Fibroblast of the aortic adventitia (primary cell): ENCODE data around the gene SLC26A6. TPM values are rescaled to one million over a fixed set of nuclear protein-coding genes. Genes with fewer than 3 reads are reported as not detected.
A peak's percentile ranks its signal among the peaks of the same experiment; 100 is the strongest.

Experiments
- DNase-seq: peaks from one replicate; pipeline ENCODE4 v3.0.0-alpha.2; 2010; ENCODE audit warnings: low read depth
- H3K4me3 ChIP-seq: 2 replicates; pipeline ENCODE4 v1.5.1; 2011; ENCODE audit warnings: low read depth, mild to moderate bottlenecking, control low read depth, low read length, moderate library complexity
- total RNA-seq: library from RNA; depleted of rRNA; stranded (reverse); fragments of >200 nt; gene quantifications from 2 replicates; pipeline ENCODE4 v1.2.3, GENCODE V29; 2012; ENCODE audit warnings: low replicate concordance
- TF ChIP-seq, protein P1 (sequence below): IDR thresholded peaks from 2 replicates; pipeline ENCODE4 v1.5.1; 2011; ENCODE audit warnings: mild to moderate bottlenecking, low read length, control low read depth, inconsistent platforms; ENCODE audit not compliant: insufficient read depth

SLC26A6 gene
- total RNA-seq, 1 donor: 11.6 TPM

DNA sequence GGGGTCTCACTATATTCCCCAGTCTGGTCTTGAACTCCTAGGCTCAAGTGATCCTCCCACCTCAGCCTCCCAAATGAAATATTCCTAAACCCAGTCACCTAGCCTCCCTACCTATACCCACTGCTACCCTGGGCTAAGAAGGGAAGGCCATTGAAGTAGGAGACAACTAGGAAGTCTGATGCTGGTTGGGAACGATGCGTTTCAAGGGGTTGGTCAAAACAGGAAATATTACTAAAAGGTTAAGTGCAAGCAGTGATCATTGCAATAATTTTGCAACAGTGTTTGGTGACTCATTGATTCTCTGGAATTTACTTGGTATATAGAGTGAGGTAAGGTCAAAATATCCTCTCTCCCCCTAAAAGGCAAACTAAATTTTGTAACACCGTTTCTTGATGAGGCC, 21.2 kb downstream of the SLC26A6 start:
- TF ChIP-seq, protein P1, sequence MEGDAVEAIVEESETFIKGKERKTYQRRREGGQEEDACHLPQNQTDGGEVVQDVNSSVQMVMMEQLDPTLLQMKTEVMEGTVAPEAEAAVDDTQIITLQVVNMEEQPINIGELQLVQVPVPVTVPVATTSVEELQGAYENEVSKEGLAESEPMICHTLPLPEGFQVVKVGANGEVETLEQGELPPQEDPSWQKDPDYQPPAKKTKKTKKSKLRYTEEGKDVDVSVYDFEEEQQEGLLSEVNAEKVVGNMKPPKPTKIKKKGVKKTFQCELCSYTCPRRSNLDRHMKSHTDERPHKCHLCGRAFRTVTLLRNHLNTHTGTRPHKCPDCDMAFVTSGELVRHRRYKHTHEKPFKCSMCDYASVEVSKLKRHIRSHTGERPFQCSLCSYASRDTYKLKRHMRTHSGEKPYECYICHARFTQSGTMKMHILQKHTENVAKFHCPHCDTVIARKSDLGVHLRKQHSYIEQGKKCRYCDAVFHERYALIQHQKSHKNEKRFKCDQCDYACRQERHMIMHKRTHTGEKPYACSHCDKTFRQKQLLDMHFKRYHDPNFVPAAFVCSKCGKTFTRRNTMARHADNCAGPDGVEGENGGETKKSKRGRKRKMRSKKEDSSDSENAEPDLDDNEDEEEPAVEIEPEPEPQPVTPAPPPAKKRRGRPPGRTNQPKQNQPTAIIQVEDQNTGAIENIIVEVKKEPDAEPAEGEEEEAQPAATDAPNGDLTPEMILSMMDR: no peak
- peak; percentile 71 for DNase-seq
- no peak overlapping the region for H3K4me3 ChIP-seq

DNA sequence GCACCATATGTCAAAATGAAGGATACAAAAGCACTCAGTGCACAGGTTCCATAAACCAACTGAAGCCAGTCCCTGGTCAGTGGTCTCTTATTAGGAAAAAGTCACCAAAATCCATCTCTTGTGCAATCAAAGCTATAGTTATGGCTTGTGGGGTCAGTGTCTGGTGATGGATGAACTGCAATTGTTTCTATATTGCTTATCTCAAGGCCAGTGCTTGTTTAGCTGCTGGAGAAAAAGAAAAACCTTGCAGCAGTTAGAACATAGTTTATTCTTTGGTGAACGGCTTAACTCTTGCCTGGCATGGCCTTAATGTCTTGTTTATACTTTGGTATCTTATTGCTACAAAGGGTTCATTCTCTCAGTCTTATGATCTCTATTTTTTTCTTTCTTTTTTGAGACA, 23.0 kb downstream of the SLC26A6 start:
- no peak overlapping the region for H3K4me3 ChIP-seq
- TF ChIP-seq, protein P1: no peak
- no peak for DNase-seq

DNA sequence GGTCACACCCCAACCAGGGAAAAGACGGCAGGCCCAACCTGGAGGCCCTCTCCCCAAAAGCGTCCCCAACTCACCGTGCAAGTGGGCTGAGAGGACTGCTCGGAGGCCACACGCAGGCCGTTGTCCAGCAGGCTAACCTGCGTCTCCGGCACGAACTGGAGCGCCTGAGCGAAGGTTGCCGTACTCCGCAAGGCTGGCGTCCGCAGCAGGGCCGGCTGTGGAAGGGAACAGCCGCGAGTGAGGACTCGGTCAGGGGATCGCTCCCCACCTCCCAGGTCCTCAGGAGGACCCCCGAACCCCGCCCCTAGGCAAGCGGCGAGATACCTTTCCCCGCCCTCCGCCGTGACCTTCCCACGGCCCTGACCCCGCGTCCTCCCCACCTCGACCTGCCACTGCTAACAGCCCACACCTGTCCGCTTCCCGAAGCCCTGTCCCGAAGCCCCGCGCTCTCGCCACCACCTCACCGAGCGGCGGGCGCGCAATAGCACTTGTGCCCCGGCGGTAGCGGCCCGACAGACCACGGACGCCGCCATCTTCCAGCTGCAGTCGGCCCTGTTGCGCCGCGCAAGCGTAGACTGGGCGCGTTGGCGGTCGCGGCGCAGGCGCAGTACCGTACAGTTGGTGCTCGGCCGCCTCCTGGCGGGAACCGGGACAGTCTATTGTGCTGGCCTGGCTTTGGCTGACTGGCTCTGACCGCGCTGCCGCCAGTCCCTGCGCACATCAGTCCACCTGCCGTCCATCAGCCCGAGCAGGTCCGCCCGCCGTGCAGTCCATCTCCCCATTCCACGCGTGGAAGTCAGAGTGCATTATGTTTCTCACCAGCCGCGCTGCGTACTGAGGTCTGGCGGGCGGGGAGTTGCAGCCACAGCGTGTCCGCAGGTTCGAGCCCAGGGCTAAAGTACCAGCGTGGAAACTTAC, 25.9 kb downstream of the SLC26A6 start, which contains the start of gene UQCRC1:
Gene UQCRC1, minus strand, starts transcription at position 559 of the 918 bp plus-strand sequence. Its CDS starts 26 bp downstream, at position 533.
- H3K4me3 ChIP-seq: peak within 1 kb of the TSS; percentile 99
- peak; percentile 91 for DNase-seq
- TF ChIP-seq, protein P1: peak; percentile 78

DNA sequence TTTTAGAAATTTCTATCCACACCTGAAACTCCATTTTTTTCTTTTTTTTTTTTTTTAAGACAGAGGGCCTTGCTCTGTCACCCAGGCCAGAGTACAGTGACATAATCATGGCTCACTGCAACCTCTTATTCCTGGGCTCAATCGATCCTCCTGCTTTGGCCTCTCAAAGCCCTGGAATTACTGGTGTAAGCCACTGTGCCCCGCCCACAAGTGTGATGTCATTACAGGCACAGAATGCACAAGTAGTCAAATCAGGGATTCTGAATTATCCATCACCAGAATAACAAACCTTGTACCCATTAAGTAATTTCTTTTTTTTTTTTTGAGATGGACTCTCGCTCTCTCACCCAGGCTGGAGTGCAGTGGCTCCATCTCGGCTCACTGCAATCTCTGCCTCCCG, 27.7 kb downstream of the SLC26A6 start:
- TF ChIP-seq, protein P1: no peak
- DNase-seq: no peak
- H3K4me3 ChIP-seq: no peak overlapping the region

DNA sequence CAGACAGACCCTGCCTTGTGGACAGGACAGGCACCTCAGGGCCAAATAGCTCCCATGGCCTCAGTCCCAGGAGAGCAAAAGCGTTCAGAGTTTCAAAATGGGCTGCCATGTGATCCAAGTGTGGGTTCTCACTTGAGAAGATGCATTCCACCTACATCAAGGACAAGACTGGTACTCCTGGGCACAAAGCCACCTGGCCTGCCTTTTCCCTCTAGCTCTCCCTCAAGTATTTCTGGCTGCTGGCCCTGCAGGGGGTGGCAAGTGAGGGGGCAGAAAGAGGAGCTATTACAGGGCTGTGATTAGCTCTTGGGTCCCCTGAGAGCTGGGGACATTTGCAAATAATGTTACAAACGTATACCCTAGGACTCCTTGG, 33.7 kb downstream of the SLC26A6 start:
- DNase-seq: no peak
- H3K4me3 ChIP-seq: no peak overlapping the region
- TF ChIP-seq, protein P1: no peak

DNA sequence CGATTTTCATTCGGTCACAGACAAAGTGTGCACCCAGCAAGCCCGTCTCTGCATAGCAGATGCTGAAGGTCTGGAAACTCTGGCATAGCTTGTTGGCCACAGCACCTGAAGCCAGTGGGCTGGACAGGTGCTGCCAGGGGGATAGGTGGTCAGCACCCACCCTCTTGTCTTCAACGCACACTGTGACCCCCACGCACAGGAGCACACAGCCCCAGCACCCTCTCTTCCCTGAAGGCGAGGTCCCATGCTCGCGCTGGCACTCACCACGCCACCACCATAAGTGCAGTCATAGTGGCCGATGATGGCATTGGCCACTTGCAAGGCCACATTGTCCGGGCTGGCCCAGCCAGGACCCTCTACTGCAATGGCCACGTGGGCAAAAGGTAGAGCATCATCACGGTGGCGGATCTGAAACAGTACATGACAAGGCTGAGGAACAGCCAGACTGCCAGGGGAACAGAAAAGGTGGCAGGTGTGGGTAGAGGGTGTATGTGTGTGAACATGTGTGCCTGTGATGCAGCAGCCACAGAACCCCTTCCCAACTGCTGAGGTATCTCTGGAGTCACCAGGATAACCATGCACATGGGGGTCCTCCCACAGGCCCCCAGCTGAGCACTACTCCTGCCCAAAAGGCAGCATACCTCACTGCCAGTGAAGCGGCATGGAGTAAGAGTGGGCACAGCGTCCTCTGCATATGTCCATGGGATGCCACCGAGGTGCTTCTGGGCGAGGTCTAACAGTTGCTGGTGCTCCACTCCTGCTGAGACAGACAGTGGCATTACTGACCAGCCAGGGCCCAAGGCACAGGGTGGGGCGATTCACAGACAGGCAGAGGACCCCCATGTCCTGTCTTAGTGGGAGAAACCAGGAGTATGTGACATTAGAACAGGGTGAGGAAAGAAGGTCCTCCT, 34.3 kb downstream of the SLC26A6 start:
- TF ChIP-seq, protein P1: no peak
- H3K4me3 ChIP-seq: no peak overlapping the region
- no peak for DNase-seq
